GM18517 (cell line): Measurements from ENCODE around the gene NISCH.

Source experiments
- ATAC-seq: cut with Tn5 transposase; IDR thresholded peaks from one replicate; pipeline ENCODE4 v1.9.1; 2021; ENCODE audit warnings: mild to moderate bottlenecking, moderate library complexity; ENCODE audit not compliant: unreplicated experiment

The NISCH gene

DNA sequence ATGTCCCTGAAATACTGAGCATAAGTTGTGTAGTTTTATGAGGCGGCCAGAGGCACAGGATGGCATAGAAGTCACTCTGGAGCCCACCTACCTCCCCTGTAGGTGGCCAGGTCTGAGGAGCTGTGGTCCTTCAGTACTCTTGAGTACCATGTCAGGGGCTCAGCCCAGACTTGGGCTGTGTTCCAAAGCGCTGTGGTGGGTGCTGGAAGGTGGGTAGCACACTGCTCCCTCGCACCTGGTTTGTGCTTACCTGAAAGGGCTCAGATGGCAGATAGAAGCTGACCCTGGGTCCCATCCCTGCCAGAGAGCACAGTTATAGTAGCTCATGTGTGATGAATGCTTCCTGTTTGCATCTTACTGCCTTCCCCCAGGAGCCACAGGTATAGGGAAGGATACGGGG lies 15.5 kb downstream of the NISCH start:
- ATAC-seq = no peak

- ATAC-seq = no peak
Measured at GRCh38 chr3:52471371-52472238, 16.2 kb downstream of the NISCH start.

- no peak for ATAC-seq
Measured at GRCh38 chr3:52472239-52473000, 17.0 kb downstream of the NISCH start.

DNA sequence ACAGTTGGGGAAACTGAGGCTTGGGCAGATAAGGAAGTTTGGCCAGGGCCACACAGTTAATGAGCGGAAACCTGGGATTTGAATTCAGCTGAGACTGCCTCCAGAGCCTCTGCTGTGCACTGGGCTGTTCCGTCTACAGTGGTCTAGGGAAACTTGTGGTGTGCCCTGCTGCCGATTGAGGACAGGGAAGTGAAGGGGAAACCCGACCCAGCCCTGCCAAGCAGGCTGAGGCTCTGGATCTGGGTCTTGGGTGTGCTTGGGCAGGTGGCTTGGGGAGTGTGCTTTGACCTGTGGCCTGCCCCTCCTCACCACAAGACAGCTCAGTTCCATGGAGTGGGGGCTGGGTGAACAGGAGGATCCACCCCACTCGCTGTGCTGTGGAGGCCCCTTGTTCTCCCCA lies 17.6 kb downstream of the NISCH start:
- no peak for ATAC-seq

GRCh38 chr3:52477076-52477795 lies 21.8 kb downstream of the NISCH start:
- no peak for ATAC-seq

DNA sequence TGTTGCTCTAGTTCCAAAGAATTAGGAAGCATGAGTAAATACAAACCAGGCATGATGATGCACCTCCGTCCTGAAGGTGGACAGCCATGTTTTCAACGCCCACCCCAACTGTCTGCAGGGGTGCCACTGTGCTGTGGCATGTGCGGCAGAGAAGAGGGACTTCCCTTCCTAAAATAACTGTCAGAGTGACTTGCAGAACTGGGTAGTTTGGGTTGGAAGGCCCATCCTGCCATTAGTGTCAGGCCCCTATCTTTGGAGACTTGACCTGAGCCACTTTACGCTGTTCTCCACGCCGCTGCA lies 22.3 kb downstream of the NISCH start:
- ATAC-seq = no peak

DNA sequence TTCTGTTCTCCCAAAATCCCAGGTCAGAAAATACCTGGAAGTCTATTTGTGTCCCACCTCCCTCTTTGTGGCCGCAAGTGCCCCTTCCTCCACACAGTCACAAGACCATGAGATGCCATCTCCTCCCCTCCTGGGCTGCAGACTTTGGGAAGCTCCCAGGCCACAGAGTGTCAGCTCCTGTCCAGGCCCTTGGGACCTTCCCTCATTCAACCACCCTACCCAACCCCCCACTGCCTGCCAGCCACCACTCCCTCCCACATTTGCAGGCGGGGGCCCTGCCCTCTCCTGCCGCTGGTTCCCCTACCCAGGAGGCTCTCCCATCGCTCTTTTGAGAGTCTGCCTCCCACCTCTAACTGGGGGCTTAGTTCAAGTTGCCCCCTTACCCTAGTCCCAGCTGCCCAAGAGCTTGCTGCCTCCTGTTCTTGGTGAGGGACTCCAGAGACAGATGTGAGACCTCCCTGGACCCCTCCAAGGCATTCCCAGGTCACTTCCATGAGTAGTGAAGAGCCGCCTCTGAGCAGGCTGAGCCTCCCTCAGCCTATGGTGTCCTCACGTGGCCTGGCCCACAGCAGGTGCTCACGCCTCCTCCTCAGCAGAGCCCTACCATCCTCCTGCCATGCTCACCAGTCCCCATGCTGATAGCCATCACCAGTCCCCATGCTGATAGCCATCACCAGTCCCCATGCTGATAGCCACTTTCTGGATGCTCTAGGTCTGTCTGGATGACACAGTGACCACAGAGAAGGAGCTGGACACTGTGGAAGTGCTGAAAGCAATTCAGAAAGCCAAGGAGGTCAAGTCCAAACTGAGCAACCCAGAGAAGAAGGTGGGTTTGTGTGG lies 23.9 kb downstream of the NISCH start:
- ATAC-seq = no peak

DNA sequence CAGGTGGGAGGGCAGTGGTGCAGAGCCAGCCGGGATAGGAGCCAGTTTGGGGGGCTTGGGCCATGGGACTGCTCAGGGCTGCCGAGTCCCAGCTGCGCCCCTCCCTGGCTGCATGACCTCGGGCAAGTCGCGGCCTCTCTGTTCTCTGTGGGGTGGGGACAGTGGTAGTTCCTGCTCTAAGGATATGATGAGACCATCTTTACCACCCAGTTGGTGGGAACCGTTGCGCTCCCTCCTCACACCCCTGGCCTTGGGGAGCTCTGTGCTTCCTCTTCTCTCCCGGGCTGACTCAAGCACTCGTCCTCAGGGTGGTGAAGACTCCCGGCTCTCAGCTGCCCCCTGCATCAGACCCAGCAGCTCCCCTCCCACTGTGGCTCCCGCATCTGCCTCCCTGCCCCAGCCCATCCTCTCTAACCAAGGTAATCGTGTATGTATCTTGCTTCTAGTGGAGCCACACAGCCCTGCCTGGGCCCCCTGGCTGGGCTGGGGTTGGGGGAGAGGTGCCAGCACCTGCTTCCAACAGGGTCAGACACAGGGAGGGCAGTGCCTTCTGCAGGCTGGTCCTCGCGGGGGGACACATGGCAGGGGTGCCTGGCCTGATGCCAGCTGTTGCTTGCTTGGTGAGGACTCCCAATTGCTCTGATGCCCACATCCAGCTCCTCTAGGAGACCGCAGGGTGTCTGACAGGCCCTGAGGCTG lies 24.6 kb downstream of the NISCH start:
- ATAC-seq = no peak

DNA sequence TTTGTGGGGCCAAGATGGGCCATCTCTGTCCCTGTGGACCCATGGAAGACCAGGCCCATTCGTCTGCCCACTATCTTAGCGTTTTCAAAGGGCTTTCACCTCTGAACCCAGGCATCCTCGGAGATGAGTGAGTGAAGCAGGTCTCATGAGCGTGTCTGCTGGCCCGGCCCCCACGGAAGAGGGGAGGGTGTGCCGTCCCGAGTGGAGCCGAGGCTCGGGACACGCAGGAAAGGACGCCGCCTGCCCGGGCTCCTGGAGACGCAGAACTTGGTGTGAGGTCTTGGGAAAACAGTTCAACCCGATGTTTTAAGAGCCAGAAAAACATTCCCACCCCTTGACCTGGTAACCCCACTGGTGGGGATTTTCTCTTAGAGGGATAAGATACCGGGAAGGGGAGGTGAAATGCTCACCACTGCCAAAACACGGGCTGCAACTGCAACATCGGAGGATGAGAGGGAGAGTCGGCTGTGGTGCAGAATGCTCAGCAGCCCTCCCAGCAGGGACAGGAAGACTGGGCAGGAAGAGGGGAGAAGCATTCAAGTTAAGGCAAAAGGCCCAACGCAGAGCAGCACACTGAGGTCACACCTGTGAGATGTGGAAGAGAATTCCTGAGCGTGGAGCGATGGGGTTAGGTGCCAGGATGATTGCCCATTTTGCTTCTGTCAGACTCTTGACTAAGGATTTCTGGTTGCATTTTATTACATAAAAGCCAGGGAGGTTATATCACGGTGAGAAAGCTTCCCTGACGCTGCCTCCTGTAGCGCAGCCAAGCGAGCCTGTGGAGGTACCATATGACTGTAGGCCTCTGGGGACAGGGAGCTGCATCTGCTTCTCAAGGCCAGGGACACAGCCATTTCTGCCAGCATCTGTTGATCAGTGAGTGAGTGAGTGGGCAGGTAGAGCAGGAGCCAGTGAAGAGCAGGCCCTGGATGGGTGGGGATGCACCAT lies 25.6 kb downstream of the NISCH start:
- ATAC-seq = no peak

- no peak for ATAC-seq
Measured at GRCh38 chr3:52481819-52482521, 26.6 kb downstream of the NISCH start.

DNA sequence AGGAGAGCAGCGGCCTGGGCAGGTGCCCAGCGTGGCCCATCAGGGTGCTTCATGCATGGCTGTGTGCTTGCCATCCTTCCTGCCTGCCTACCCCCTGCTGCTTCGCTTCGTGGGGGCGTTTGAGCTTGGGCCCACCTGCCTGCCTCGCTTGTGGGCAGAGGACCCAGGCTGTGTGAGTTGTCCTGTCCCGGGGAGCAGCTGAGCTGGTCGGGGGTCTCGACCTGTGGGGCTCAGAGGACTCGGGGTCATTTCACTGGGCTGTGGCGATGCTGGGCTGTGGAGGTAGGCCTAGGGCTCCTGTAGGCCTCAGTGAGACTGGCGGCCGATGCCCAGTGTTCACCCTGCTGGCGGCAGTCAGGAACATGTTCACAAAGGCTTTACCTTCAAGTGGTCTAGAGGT lies 27.7 kb downstream of the NISCH start:
- no peak for ATAC-seq

DNA sequence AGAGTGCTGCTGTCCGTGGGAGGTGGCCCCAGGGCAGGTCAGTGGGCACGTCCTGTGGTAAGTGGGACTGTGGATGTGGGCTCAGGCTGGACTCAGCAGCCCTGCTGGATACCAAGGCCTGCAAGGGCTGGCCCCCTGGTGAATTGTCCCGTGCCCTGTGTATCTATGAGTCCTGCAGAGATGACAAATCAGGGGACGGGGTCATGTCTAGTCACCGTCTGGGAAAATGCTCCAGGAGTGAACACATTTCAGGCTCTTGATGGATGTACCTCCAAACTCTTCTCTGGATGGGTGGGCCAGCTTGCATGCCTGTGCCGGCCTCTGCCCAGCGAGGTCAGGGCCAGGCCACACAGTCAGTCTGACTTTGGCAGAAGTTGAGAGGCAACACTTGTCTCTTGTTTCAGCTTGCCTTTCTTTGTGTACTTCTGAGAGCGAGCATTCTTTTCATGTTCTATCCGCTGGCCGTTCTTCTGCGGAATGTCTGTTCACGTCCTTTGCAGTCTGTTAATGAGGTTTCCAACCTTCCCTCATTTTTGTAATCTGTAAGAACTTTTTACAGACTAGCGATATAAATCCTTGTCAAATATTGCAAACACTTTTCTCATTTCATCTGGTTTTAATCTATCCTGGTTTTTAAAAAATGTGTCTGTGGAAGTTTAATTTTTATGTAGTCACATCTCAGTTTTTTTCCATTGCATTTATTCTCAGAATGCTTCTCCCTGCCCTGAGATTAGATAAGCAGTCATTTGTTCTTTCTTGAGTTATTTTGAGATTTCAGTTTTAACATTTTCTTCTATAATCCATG lies 28.4 kb downstream of the NISCH start:
- no peak for ATAC-seq

- no peak for ATAC-seq
Measured at GRCh38 chr3:52484680-52485461, 29.5 kb downstream of the NISCH start.

DNA sequence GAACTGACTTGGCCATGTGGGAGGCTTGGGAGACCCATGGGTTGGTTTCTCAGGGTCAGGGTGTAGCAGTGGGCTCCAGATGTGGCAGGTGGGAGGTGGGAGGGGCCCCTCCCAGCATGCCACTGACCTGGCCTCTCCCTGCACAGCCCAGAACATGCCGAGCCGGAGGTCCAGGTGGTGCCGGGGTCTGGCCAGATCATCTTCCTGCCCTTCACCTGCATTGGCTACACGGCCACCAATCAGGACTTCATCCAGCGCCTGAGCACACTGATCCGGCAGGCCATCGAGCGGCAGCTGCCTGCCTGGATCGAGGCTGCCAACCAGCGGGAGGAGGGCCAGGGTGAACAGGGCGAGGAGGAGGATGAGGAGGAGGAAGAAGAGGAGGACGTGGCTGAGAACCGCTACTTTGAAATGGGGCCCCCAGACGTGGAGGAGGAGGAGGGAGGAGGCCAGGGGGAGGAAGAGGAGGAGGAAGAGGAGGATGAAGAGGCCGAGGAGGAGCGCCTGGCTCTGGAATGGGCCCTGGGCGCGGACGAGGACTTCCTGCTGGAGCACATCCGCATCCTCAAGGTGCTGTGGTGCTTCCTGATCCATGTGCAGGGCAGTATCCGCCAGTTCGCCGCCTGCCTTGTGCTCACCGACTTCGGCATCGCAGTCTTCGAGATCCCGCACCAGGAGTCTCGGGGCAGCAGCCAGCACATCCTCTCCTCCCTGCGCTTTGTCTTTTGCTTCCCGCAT lies 31.8 kb downstream of the NISCH start:
- no peak for ATAC-seq

DNA sequence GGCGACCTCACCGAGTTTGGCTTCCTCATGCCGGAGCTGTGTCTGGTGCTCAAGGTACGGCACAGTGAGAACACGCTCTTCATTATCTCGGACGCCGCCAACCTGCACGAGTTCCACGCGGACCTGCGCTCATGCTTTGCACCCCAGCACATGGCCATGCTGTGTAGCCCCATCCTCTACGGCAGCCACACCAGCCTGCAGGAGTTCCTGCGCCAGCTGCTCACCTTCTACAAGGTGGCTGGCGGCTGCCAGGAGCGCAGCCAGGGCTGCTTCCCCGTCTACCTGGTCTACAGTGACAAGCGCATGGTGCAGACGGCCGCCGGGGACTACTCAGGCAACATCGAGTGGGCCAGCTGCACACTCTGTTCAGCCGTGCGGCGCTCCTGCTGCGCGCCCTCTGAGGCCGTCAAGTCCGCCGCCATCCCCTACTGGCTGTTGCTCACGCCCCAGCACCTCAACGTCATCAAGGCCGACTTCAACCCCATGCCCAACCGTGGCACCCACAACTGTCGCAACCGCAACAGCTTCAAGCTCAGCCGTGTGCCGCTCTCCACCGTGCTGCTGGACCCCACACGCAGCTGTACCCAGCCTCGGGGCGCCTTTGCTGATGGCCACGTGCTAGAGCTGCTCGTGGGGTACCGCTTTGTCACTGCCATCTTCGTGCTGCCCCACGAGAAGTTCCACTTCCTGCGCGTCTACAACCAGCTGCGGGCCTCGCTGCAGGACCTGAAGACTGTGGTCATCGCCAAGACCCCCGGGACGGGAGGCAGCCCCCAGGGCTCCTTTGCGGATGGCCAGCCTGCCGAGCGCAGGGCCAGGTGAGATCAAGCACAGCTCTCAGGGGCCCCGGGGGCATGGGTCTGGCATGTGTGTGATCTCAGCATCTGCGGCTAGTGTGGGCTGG lies 32.6 kb downstream of the NISCH start:
- no peak for ATAC-seq
